Ovary (tissue), 3 donors: ENCODE measurements around the gene SLC12A8.

Source experiments
- EP300 ChIP-seq: sonication (generic); formaldehyde crosslinking; IDR thresholded peaks from one replicate; pipeline ENCODE4 v1.6.1; 2017; ENCODE audit warnings: antibody characterized with exemption
- TF ChIP-seq, protein P1 (sequence below), 3 donors: fragments of 450-650 bp in 2 of 3; fragments of 200-600 bp in 1 of 3; IDR thresholded peaks; one replicate each; pipeline versions ENCODE4 v1.5.1 to v1.8.0; 2016 to 2022; ENCODE audit warnings: antibody characterized with exemption in 3 of 3, mild to moderate bottlenecking in 1 of 3
- donor health status: DM: no; HTN: no; CAD: no.

DNA sequence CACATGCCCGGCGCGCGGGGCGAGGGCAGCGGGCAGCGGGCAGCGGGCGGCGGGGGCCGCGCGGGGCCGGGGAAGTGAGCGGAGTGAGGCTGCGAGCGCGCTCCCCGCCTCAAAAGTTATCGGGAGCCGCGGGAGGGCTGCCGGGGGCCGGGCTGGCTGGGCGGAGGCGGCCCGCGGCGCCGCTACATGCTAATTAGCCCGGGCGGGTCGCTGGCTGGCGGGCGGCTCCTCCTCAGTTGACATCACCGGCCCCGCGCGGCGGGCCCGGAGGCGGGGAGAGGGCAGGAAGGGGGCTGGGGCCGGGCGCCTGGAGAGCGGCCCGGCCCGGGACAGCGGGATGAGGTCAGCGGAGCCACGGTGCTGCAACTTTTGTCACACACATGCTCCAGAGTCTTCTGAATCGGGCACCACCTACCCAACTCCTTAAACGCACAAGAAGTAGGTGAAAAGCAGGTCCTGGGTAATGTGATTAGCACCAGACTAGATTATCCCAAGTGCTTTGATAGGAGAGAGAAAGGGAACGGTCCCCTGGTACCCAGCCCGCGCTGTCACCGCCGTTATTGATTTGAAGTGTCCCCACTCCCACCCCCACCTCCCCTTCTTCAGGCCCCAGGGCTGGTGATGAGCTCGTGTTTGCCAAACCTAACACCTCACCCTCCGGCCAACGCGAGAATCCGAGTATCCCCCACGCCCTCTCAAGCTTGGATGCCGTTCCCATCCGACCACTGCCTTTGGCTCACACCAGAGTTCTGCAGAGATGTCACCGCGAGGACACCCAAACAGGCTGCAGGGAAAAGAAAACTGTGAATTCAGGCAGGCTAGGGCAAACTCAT is 156.4 kb downstream of the SLC12A8 start, which contains the start of gene HEG1:
- no peak for TF ChIP-seq EP300
- TF ChIP-seq, protein P1, sequence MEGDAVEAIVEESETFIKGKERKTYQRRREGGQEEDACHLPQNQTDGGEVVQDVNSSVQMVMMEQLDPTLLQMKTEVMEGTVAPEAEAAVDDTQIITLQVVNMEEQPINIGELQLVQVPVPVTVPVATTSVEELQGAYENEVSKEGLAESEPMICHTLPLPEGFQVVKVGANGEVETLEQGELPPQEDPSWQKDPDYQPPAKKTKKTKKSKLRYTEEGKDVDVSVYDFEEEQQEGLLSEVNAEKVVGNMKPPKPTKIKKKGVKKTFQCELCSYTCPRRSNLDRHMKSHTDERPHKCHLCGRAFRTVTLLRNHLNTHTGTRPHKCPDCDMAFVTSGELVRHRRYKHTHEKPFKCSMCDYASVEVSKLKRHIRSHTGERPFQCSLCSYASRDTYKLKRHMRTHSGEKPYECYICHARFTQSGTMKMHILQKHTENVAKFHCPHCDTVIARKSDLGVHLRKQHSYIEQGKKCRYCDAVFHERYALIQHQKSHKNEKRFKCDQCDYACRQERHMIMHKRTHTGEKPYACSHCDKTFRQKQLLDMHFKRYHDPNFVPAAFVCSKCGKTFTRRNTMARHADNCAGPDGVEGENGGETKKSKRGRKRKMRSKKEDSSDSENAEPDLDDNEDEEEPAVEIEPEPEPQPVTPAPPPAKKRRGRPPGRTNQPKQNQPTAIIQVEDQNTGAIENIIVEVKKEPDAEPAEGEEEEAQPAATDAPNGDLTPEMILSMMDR (IDR thresholded peaks at IDR 0.05), result no peak
